ENCODE data around the gene CARD9.

CARD9 gene

GRCh38 chr9:136395020-136395340, 21.5 kb upstream of the CARD9 start:
- no peaks in the 10 kb centered on the region for H3K9me3 Mint-ChIP-seq
- H3K27me3 Mint-ChIP-seq (ENCODE audit: low read depth): no peaks in the 10 kb centered on the region
- no peak for TF ChIP-seq CTCF (IDR thresholded peaks at IDR 0.05; ENCODE audit: unreplicated experiment in 3 of 3)
- no peak overlapping the region for H3K4me3 Mint-ChIP-seq
- H3K4me1 Mint-ChIP-seq: peaks cover 9% of the 10 kb centered on the region
- no peak overlapping the region for H3K27ac Mint-ChIP-seq
- H3K36me3 Mint-ChIP-seq (ENCODE audit: low read depth): peaks cover 32% of the 10 kb centered on the region

GRCh38 chr9:136394312-136395019, 21.0 kb upstream of the CARD9 start:
- no peak for TF ChIP-seq CTCF (IDR thresholded peaks at IDR 0.05; ENCODE audit: unreplicated experiment in 3 of 3)
- H3K4me3 Mint-ChIP-seq: no peak overlapping the region
- no peaks in the 10 kb centered on the region for H3K27me3 Mint-ChIP-seq (ENCODE audit: low read depth)
- H3K36me3 Mint-ChIP-seq (ENCODE audit: low read depth): peaks cover 37% of the 10 kb centered on the region
- peaks cover 9% of the 10 kb centered on the region for H3K4me1 Mint-ChIP-seq
- H3K9me3 Mint-ChIP-seq: no peaks in the 10 kb centered on the region
- H3K27ac Mint-ChIP-seq: no peak overlapping the region

- Mint-ChIP-seq H3K4me1 (peaks cover under 1% of the 10 kb centered on the region), H3K36me3 (ENCODE audit: low read depth) (peaks cover 42% of the 10 kb centered on the region), H3K9me3 (no peaks in the 10 kb centered on the region), H3K4me3 (no peak overlapping the region), H3K27me3 (ENCODE audit: low read depth) (no peaks in the 10 kb centered on the region), H3K27ac (no peak overlapping the region)
- TF ChIP-seq CTCF (IDR thresholded peaks at IDR 0.05; ENCODE audit: unreplicated experiment in 3 of 3): no peak
These were observed 20.1 kb upstream of the CARD9 start for GRCh38 chr9:136393531-136393930.

- Mint-ChIP-seq H3K4me1 (no peaks in the 10 kb centered on the region), H3K4me3 (no peak overlapping the region), H3K27me3 (ENCODE audit: low read depth) (no peaks in the 10 kb centered on the region), H3K27ac (no peak overlapping the region), H3K9me3 (no peaks in the 10 kb centered on the region), H3K36me3 (ENCODE audit: low read depth) (peaks cover 46% of the 10 kb centered on the region)
- no peak for TF ChIP-seq CTCF (IDR thresholded peaks at IDR 0.05; ENCODE audit: unreplicated experiment in 3 of 3)
These were observed 19.3 kb upstream of the CARD9 start for GRCh38 chr9:136392538-136393449.

GRCh38 chr9:136391737-136392537, 18.5 kb upstream of the CARD9 start:
- no peaks in the 10 kb centered on the region for H3K4me1 Mint-ChIP-seq
- TF ChIP-seq CTCF (IDR thresholded peaks at IDR 0.05; ENCODE audit: unreplicated experiment in 3 of 3): no peak
- H3K4me3 Mint-ChIP-seq: no peak overlapping the region
- peaks cover 48% of the 10 kb centered on the region for H3K36me3 Mint-ChIP-seq (ENCODE audit: low read depth)
- no peaks in the 10 kb centered on the region for H3K9me3 Mint-ChIP-seq
- H3K27ac Mint-ChIP-seq: no peak overlapping the region
- no peaks in the 10 kb centered on the region for H3K27me3 Mint-ChIP-seq (ENCODE audit: low read depth)

Measured in nephron (organoid).